Thoracic aorta (tissue), 2 donors: ENCODE measurements around the gene HCN2. TPM values are rescaled to one million over a fixed set of nuclear protein-coding genes. Genes with fewer than 3 reads are reported as not detected.

ENCODE experiments used
- ATAC-seq: fragments of 150-250 bp; one replicate; pipeline ENCODE4 v1.8.0; 2017; ENCODE audit warnings: low read depth; ENCODE audit not compliant: insufficient number of reproducible peaks, low FRiP score
- DNase-seq: peaks from one replicate; pipeline ENCODE4 v3.0.0-alpha.2; 2020; ENCODE audit warnings: low spot score
- H3K27ac ChIP-seq, 2 donors: fragments of 200-600 bp; sonication (generic); 1 replicate in 1 of 2; 2 replicates in 1 of 2; pipeline ENCODE4 v1.5.1; 2016; ENCODE audit warnings: mild to moderate bottlenecking in 2 of 2, moderate library complexity in 2 of 2
- H3K27me3 ChIP-seq: fragments of 200-600 bp; sonication (generic); replicated peaks from 2 replicates; pipeline ENCODE4 v1.6.0; 2016; ENCODE audit warnings: mild to moderate bottlenecking; ENCODE audit not compliant: insufficient read depth
- H3K36me3 ChIP-seq: fragments of 200-600 bp; sonication (generic); one replicate; pipeline ENCODE4 v1.5.1; 2016
- H3K4me1 ChIP-seq, 2 donors: fragments of 200-600 bp; sonication (generic); 1 replicate in 1 of 2; 2 replicates in 1 of 2; pipeline versions ENCODE4 v1.5.1 to v1.6.0; 2016; ENCODE audit warnings: low read depth in 2 of 2, mild to moderate bottlenecking in 1 of 2; ENCODE audit not compliant: control insufficient read depth in 1 of 2
- H3K4me3 ChIP-seq: fragments of 200-600 bp; sonication (generic); 2 replicates; pipeline ENCODE4 v1.5.1; 2016; ENCODE audit warnings: mild to moderate bottlenecking
- H3K9me3 ChIP-seq: fragments of 200-600 bp; sonication (generic); 2 replicates; pipeline ENCODE4 v1.5.1; 2016
- total RNA-seq, 2 donors: library from RNA; depleted of rRNA; stranded (reverse); fragments of >200 nt; gene quantifications; one replicate each; pipeline versions ENCODE4 v1.1.0 to v1.2.3, GENCODE V29; 2016
- TF ChIP-seq, protein P1 (sequence below): fragments of 200-600 bp; sonication (generic); IDR thresholded peaks from one replicate; pipeline ENCODE4 v1.5.1; 2019; ENCODE audit warnings: antibody characterized with exemption

HCN2 gene
- total RNA-seq, 2 donors from 2014 or later = not detected

DNA sequence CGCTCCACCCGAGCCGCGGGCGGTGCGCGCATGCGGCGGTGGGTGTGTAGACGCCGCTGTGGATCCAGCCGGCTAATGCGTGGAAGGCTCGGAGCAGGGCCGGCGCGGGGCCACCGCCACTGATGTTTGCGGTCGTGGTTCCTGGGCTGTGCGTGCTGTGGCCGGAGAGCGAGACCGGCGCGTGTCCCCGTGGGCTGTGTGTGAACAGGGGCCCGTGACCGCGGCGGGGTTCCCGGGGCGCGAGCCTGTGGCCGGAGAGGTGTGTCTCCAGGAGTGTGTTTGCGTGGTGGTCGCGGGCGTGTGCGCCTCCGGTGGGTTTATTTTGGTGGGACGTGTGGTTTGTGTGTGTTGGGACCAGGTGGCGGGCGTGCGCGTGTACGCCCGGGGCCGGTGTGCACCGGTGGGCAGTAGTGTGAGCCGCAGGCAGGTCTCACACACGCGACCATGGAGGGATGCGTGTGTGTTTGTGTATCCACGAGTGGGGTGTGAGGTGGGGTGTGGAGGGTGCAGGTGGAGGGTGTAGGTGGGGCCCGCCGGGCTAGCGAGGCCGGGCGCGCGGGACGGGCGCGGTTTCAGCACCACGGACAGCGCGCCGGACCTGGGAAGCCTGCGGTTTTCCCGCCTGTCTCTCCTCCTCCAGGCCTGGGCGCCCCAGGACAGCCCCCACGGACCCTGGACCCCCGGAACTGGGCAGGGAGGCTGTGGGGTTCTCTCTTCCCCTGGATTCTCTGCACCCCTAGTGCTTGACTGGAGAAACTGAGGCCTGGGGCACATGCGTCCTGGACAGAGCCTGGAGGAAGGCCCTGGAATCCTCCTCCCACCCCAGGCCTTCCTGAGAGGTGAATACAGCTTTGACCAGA is 1.6 kb downstream of the HCN2 start:
- ATAC-seq (no peak), DNase-seq (no peak)
- H3K27me3 ChIP-seq = peaks cover 20% of the 10 kb centered on the region
- peaks cover 3 to 4% of the 10 kb centered on the region in 2 donors for H3K4me1 ChIP-seq
- no peak overlapping the region for H3K27ac ChIP-seq
- H3K9me3 ChIP-seq = no peaks in the 10 kb centered on the region
- TF ChIP-seq, protein P1, sequence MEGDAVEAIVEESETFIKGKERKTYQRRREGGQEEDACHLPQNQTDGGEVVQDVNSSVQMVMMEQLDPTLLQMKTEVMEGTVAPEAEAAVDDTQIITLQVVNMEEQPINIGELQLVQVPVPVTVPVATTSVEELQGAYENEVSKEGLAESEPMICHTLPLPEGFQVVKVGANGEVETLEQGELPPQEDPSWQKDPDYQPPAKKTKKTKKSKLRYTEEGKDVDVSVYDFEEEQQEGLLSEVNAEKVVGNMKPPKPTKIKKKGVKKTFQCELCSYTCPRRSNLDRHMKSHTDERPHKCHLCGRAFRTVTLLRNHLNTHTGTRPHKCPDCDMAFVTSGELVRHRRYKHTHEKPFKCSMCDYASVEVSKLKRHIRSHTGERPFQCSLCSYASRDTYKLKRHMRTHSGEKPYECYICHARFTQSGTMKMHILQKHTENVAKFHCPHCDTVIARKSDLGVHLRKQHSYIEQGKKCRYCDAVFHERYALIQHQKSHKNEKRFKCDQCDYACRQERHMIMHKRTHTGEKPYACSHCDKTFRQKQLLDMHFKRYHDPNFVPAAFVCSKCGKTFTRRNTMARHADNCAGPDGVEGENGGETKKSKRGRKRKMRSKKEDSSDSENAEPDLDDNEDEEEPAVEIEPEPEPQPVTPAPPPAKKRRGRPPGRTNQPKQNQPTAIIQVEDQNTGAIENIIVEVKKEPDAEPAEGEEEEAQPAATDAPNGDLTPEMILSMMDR = no peak
- no peak overlapping the region for H3K4me3 ChIP-seq
- H3K36me3 ChIP-seq = no peaks in the 10 kb centered on the region

DNA sequence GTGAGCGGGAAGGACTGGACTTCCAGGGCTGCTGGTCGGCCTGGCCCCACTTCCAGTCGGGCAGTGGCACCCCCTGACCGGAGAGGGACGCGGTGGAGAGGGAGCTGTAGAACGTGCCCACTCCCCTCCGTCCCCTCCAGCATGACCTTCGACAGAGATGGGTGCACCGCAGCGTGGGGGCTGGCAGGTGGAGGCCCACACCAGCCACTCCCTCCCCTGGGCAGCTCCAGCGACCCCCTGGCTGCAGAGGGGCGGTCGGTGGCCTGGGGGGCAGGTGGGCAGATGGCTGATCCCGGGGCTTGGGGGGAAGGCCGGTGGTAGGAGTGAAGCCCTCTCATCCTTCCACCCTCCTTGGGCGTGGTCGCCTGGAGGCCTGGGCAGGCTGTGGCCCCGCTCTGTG is 2.4 kb downstream of the HCN2 start:
- TF ChIP-seq, protein P1 = no peak

DNA sequence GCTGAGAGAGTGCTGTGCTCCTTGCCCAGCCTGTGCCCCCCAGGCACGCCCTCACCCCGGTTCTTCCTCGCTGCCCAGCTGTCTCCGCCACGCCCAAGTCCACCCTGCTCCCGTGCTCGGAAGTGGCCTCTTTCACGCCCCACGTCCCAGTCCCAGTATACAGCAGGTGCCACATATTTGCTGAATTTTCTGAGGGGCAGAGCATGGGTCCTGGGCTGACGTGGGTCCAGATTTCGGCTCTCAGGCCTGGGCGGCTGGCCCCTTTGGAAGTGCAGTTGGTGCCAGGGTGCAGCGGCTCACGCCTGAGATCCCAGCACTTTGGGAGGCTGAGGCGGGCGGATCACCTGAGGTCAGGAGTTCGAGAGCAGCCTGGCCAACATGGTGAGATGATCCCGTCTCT is 3.4 kb downstream of the HCN2 start:
- Histone ChIP-seq H3K27ac (no peak overlapping the region), H3K4me1 (peaks cover 3 to 4% of the 10 kb centered on the region in 2 donors), H3K4me3 (no peak overlapping the region), H3K27me3 (peaks cover 20% of the 10 kb centered on the region), H3K9me3 (no peaks in the 10 kb centered on the region), H3K36me3 (no peaks in the 10 kb centered on the region)
- DNase-seq (no peak), ATAC-seq (no peak)
- TF ChIP-seq, protein P1 = no peak

More for the DNA sequence above, 2.4 kb downstream of the HCN2 start:
- Histone ChIP-seq H3K9me3 (no peaks in the 10 kb centered on the region), H3K4me3 (no peak overlapping the region), H3K27me3 (peaks cover 20% of the 10 kb centered on the region), H3K36me3 (no peaks in the 10 kb centered on the region), H3K27ac (no peak overlapping the region), H3K4me1 (peaks cover 3 to 4% of the 10 kb centered on the region in 2 donors)
- DNase-seq (no peak), ATAC-seq (no peak)

DNA sequence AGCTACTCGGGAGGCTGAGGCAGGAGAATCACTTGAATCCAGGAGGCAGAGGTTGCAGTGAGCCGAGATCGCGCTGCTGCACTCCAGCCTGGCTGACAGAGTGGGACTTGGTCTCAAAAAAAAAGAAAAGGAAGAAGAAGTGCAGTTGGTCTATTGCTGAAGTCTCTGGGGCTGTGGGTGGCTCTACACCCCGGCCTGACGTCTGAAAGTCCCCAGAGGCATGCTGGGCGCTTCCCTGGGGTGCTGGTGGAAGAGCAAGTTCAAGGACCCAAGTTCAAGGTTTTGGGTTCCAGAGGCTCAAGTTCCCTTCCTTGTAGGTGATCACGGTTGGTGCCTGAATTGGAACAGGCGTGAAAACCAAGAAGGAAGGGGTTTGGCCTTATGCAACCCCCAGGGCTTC is 3.8 kb downstream of the HCN2 start:
- no peak for ATAC-seq
- TF ChIP-seq, protein P1 = no peak
- Histone ChIP-seq H3K27ac (no peak overlapping the region), H3K27me3 (peaks cover 20% of the 10 kb centered on the region), H3K4me3 (no peak overlapping the region), H3K36me3 (no peaks in the 10 kb centered on the region), H3K4me1 (peaks cover 3 to 4% of the 10 kb centered on the region in 2 donors), H3K9me3 (no peaks in the 10 kb centered on the region)
- DNase-seq = no peak

DNA sequence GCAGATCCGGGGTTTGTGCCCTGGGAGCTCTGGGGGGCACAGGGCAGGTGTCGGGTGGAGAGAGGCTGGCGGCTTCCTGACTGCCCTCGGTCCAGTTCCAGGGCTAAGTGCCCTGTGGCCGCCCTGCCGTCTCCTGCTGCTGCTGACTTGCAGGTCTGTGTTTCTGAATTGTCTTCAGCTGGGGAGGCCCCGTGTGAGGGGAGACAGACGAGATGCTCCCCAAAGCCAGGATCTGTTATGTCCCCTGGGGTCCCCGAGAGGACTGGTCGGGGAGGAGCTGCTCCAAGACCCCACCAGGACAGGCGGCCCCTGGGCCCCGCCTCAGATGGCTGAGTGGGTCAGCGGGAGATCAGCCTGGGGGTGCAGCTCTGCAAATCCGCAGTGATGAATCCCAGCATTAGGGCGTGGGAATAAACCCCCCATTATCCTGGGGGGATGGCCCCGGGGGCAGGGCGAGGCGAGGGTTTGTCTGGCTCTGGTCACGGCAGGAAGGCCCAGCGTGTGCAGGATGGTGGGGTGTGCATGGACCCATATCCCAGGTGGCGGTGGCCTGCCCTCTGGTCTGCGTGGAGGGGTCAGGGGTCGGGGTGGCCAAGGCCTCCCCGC is 4.7 kb downstream of the HCN2 start:
- no peaks in the 10 kb centered on the region for H3K9me3 ChIP-seq
- no peak for ATAC-seq
- H3K36me3 ChIP-seq = no peaks in the 10 kb centered on the region
- H3K27ac ChIP-seq = no peak overlapping the region
- DNase-seq = no peak
- peaks cover 15% of the 10 kb centered on the region for H3K27me3 ChIP-seq
- TF ChIP-seq, protein P1 = no peak
- H3K4me3 ChIP-seq = no peak overlapping the region
- H3K4me1 ChIP-seq = peaks cover 1 to 3% of the 10 kb centered on the region in 2 donors
